H1 (cell line): Measurements from ENCODE around the gene SNX24. TPM values are rescaled to one million over a fixed set of nuclear protein-coding genes. Genes with fewer than 3 reads are reported as not detected.

Experiments
- CTCF ChIA-PET: fragments of 300-600 bp; sonication (Branson Sonifier 250); formaldehyde crosslinking; loops from one replicate; lab custom pipeline; 2021; ENCODE audit not compliant: partially characterized antibody; lab: Charles Lee
- POLR2A ChIA-PET: fragments of 300-600 bp; sonication (Branson Sonifier 250); formaldehyde crosslinking; loops from one replicate; lab custom pipeline; 2021; ENCODE audit warnings: inconsistent platforms; ENCODE audit not compliant: partially characterized antibody; lab: Charles Lee
- DNase-seq, 2 experiments: peaks; one replicate each; pipeline versions ENCODE4 v3.0.0 to v3.0.0-alpha.2; 2010 to 2022; ENCODE audit warnings: low spot score in 2 of 2, low read depth in 1 of 2, mixed read lengths in 1 of 2
- FAIRE-seq: peaks from 2 replicates; lab custom pipeline; 2011; peaks lifted over from hg19 to GRCh38; lab: Jason Lieb, UNC
- H2AFZ ChIP-seq: 2 replicates; pipeline ENCODE4 v1.8.1; 2012; ENCODE audit warnings: low read length, inconsistent platforms
- H2AK5ac ChIP-seq: 2 replicates; pipeline ENCODE4 v1.6.1; 2013; ENCODE audit warnings: low read depth, low read length
- H2BK120ac ChIP-seq: replicated peaks from 2 replicates; pipeline ENCODE3; 2013; ENCODE audit warnings: low read depth, low read length, inconsistent platforms
- H2BK12ac ChIP-seq: 2 replicates; pipeline ENCODE4 v1.6.1; 2013; ENCODE audit warnings: low read depth, low read length
- H2BK15ac ChIP-seq: 2 replicates; pipeline ENCODE4 v1.6.1; 2013; ENCODE audit warnings: low read length
- H2BK20ac ChIP-seq: 2 replicates; pipeline ENCODE4 v1.6.1; 2013; ENCODE audit warnings: low read length
- H2BK5ac ChIP-seq: 2 replicates; pipeline ENCODE4 v1.6.1; 2013; ENCODE audit warnings: low read depth, low read length
- H3K14ac ChIP-seq: 2 replicates; pipeline ENCODE4 v1.6.1; 2013; ENCODE audit warnings: inconsistent platforms; ENCODE audit not compliant: insufficient read length
- H3K18ac ChIP-seq: 2 replicates; pipeline ENCODE4 v1.6.1; 2013; ENCODE audit warnings: low read length; ENCODE audit errors: extremely low read depth
- H3K23ac ChIP-seq: 2 replicates; pipeline ENCODE4 v1.6.1; 2013; ENCODE audit warnings: inconsistent platforms; ENCODE audit not compliant: insufficient read length
- H3K23me2 ChIP-seq: 2 replicates; pipeline ENCODE4 v1.6.1; 2013; ENCODE audit warnings: low read depth, low read length
- H3K27ac ChIP-seq: 2 replicates; pipeline ENCODE4 v1.6.1; 2011; ENCODE audit warnings: low read depth, low read length, inconsistent platforms
- H3K27me3 ChIP-seq, 4 experiments: replicated peaks in 1 of 4; 1 replicate in 1 of 4; 2 replicates in 3 of 4; pipeline versions ENCODE4 v1.6.1 to v1.8.1; 2011 to 2013; ENCODE audit warnings: low read length in 3 of 4, mild to moderate bottlenecking in 3 of 4, inconsistent platforms in 2 of 4, mixed read lengths in 2 of 4, moderate library complexity in 1 of 4; ENCODE audit not compliant: control insufficient read depth in 3 of 4, insufficient read depth in 3 of 4; ENCODE audit errors: extremely low read depth in 1 of 4
- H3K36me3 ChIP-seq, 4 experiments: 2 replicates each; pipeline versions ENCODE4 v1.6.1 to v1.8.1; 2011 to 2013; ENCODE audit warnings: mild to moderate bottlenecking in 4 of 4, low read length in 3 of 4, moderate library complexity in 2 of 4, control low read depth in 1 of 4, inconsistent platforms in 1 of 4; ENCODE audit not compliant: insufficient read depth in 4 of 4, control insufficient read depth in 2 of 4
- H3K4ac ChIP-seq: replicated peaks from 2 replicates; pipeline ENCODE3; 2013; ENCODE audit warnings: low read length, low read depth, mixed read lengths, inconsistent platforms; ENCODE audit not compliant: insufficient read length
- H3K4me1 ChIP-seq, 4 experiments: replicated peaks in 1 of 4; 1 replicate in 1 of 4; 2 replicates in 3 of 4; pipeline versions ENCODE4 v1.6.1 to v1.8.1; 2011 to 2013; ENCODE audit warnings: low read length in 3 of 4, inconsistent platforms in 2 of 4, mixed read lengths in 1 of 4; ENCODE audit not compliant: insufficient read depth in 4 of 4, control insufficient read depth in 3 of 4
- H3K4me2 ChIP-seq, 2 experiments: 2 replicates each; pipeline versions ENCODE4 v1.6.1 to v1.8.1; 2011 to 2013; ENCODE audit warnings: low read depth in 2 of 2, low read length in 2 of 2, control low read depth in 1 of 2, inconsistent platforms in 1 of 2, mild to moderate bottlenecking in 1 of 2; ENCODE audit not compliant: insufficient read depth in 1 of 2
- H3K4me3 ChIP-seq, 4 experiments: fragments of 200-600, 300-600 bp in 1 of 4; sonication (generic), shearing (Covaris generic), sonication (Bioruptor Twin) in 1 of 4; 2 replicates each; pipeline versions ENCODE4 v1.5.1 to v1.8.1; 2011 to 2016; ENCODE audit warnings: low read length in 4 of 4, low read depth in 3 of 4, control low read depth in 2 of 4, inconsistent platforms in 2 of 4, mild to moderate bottlenecking in 2 of 4, mixed read lengths in 1 of 4, moderate library complexity in 1 of 4; ENCODE audit not compliant: insufficient read depth in 2 of 4; ENCODE audit errors: extremely low read depth in 1 of 4
- H3K56ac ChIP-seq: replicated peaks from 2 replicates; pipeline ENCODE3; 2013; ENCODE audit warnings: low read depth, mild to moderate bottlenecking, mixed read lengths, low read length, inconsistent platforms; ENCODE audit not compliant: insufficient read length
- H3K79me1 ChIP-seq: 2 replicates; pipeline ENCODE4 v1.6.1; 2013; ENCODE audit warnings: low read depth, low read length, control low read depth
- H3K79me2 ChIP-seq, 2 experiments: 2 replicates each; pipeline versions ENCODE4 v1.6.1 to v1.8.1; 2012 to 2013; ENCODE audit warnings: low read length in 2 of 2, mild to moderate bottlenecking in 2 of 2, inconsistent platforms in 1 of 2; ENCODE audit not compliant: insufficient read depth in 2 of 2, control insufficient read depth in 1 of 2
- H3K9ac ChIP-seq, 4 experiments: replicated peaks in 1 of 4; 1 replicate in 1 of 4; 2 replicates in 3 of 4; pipeline versions ENCODE4 v1.6.1 to v1.8.1; 2011 to 2013; ENCODE audit warnings: low read depth in 3 of 4, low read length in 3 of 4, control low read depth in 2 of 4, mild to moderate bottlenecking in 2 of 4, moderate library complexity in 2 of 4, inconsistent platforms in 1 of 4; ENCODE audit errors: extremely low read depth in 1 of 4
- H3K9me3 ChIP-seq, 2 experiments: 2 replicates each; pipeline versions ENCODE4 v1.6.1 to v1.8.1; 2012 to 2013; ENCODE audit warnings: mild to moderate bottlenecking in 2 of 2, moderate library complexity in 2 of 2, control low read depth in 1 of 2, inconsistent platforms in 1 of 2, low read depth in 1 of 2, low read length in 1 of 2, mixed read lengths in 1 of 2; ENCODE audit not compliant: insufficient read depth in 2 of 2
- H4K20me1 ChIP-seq, 2 experiments: replicated peaks in 1 of 2; 2 replicates each; pipeline versions ENCODE3 to v1.8.1; 2011 to 2013; ENCODE audit warnings: inconsistent platforms in 2 of 2, low read length in 2 of 2, mild to moderate bottlenecking in 1 of 2; ENCODE audit not compliant: insufficient read depth in 2 of 2, control insufficient read depth in 1 of 2
- H4K5ac ChIP-seq: 2 replicates; pipeline ENCODE4 v1.6.1; 2013; ENCODE audit warnings: low read length, low read depth, mixed read lengths, inconsistent platforms; ENCODE audit not compliant: insufficient read length
- H4K8ac ChIP-seq: 2 replicates; pipeline ENCODE4 v1.8.0; 2013; ENCODE audit warnings: mild to moderate bottlenecking, moderate library complexity, low read length, inconsistent platforms; ENCODE audit not compliant: insufficient read depth; ENCODE audit errors: extremely low read depth
- H4K91ac ChIP-seq: replicated peaks from 2 replicates; pipeline ENCODE3; 2013; ENCODE audit warnings: low read length, mixed read lengths, inconsistent platforms; ENCODE audit not compliant: insufficient read length
- GTF2F1 ChIP-seq: IDR thresholded peaks from 2 replicates; pipeline ENCODE4 v1.6.1; 2012; ENCODE audit warnings: low read depth, low read length, improper control_type of control experiment, borderline replicate concordance
- HDAC6 ChIP-seq: IDR thresholded peaks from one replicate; pipeline ENCODE4 v1.7.1; 2012; ENCODE audit warnings: low read depth, mild to moderate bottlenecking, inconsistent platforms, low read length, moderate library complexity
- POLR2A ChIP-seq, 2 experiments: IDR thresholded peaks; 1 replicate in 1 of 2; 2 replicates in 1 of 2; pipeline ENCODE4 v1.6.1; 2011; ENCODE audit warnings: low read depth in 2 of 2, low read length in 2 of 2, mild to moderate bottlenecking in 2 of 2; ENCODE audit errors: control extremely low read depth in 1 of 2
- RFX5 ChIP-seq: IDR thresholded peaks from 2 replicates; pipeline ENCODE4 v1.6.1; 2011; ENCODE audit warnings: low read depth, low read length, improper control_type of control experiment, borderline replicate concordance
- SAP30 ChIP-seq: fragments of 300-600 bp; sonication (generic); IDR thresholded peaks from 2 replicates; pipeline ENCODE4 v1.7.1; 2012; ENCODE audit warnings: low read length, moderate library complexity, mild to moderate bottlenecking, inconsistent platforms; ENCODE audit not compliant: insufficient read depth, insufficient replicate concordance
- SP2 ChIP-seq: IDR thresholded peaks from 2 replicates; pipeline ENCODE4 v1.6.1; 2012; ENCODE audit warnings: mild to moderate bottlenecking, low read length, inconsistent platforms
- SP4 ChIP-seq: IDR thresholded peaks from 2 replicates; pipeline ENCODE4 v1.6.1; 2012; ENCODE audit warnings: low read length, inconsistent platforms
- SRF ChIP-seq: IDR thresholded peaks from 2 replicates; pipeline ENCODE4 v1.6.1; 2011; ENCODE audit warnings: mild to moderate bottlenecking, low read depth, low read length, moderate library complexity
- WGBS, 2 experiments: shearing (Covaris generic) in 1 of 2; methylation state at CpG; one replicate each; pipeline versions ENCODE4 v1.1.6 to v1.1.7; 2013 to 2015; ENCODE audit warnings: low lambda C conversion rate in 2 of 2, mixed read lengths in 2 of 2, inconsistent platforms in 1 of 2, low coverage in 1 of 2, missing lambda C conversion rate in 1 of 2; ENCODE audit not compliant: insufficient replicate concordance in 2 of 2, insufficient coverage in 1 of 2, insufficient read length in 1 of 2; ENCODE audit errors: extremely low coverage in 1 of 2, missing lambda C conversion rate in 1 of 2; 5-methylcytosine and 5-hydroxymethylcytosine counted together
- polyA plus RNA-seq, 7 experiments: library from polyadenylated mRNA; depleted of rRNA in 3 of 7; stranded (reverse) in 5 of 7; unstranded in 2 of 7; fragments of >200 nt in 5 of 7; fragments of 200-250 nt in 2 of 7; gene quantifications; 1 replicate in 5 of 7; 2 replicates in 1 of 7; 4 replicates in 1 of 7; pipeline versions ENCODE4 v1.2.1 to v1.2.3, GENCODE V29; 2011 to 2013; ENCODE audit warnings: missing spikeins in 2 of 7, mixed read lengths in 2 of 7
- total RNA-seq: library from RNA; stranded (reverse); fragmentation: NEBNext Ultra II Directional; extraction: Animal tissue kit (Norgen Biotek cat#: 25700); gene quantifications from 2 replicates; pipeline ENCODE4 v1.2.1, GENCODE V29; 2021
- TF ChIP-seq, protein P1 (sequence below): IDR thresholded peaks from 2 replicates; pipeline ENCODE4 v1.6.1; 2012; ENCODE audit warnings: low read length, inconsistent platforms

The SNX24 gene
- total and polyA plus RNA-seq, 2 of the 8 experiments (the other 6 are each of a cell fraction or from before 2014, with no cell fraction given): 7.3 to 14.3 TPM

DNA sequence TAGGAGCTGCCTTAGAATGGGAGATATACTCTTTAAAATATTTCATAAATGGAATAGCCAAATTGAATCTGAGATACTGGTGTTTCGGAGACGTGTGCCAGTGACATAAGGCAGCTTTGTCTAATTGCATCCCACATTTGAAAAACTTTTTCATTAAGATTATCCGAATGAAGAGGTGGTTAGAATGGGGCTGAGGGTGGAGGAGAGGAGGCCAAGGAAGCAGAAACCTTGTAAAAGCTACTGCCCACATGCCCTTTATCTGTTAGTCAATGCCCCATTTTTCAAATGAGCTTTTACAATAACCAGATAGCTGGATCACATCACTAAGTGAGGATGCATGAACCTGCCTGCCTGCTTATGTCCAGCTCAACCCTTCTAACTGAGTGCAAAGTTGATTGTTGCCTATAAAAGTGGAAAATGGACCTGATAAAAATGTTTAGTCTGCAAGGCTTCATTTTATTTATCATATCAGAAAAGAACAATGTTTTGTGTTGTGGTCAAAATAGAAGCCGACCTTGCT is 34.8 kb downstream of the SNX24 start:
- Histone ChIP-seq H3K4me2 (no peak overlapping the region), H3K23ac (no peak overlapping the region), H4K20me1 (no peaks in the 10 kb centered on the region), H3K36me3 (no peaks in the 10 kb centered on the region), H3K9ac (no peak overlapping the region), H3K4ac (no peak overlapping the region), H3K23me2 (no peaks in the 10 kb centered on the region), H3K79me1 (no peaks in the 10 kb centered on the region), H2BK5ac (no peak overlapping the region), H3K79me2 (no peaks in the 10 kb centered on the region), H3K4me3 (no peak overlapping the region), H4K8ac (no peak overlapping the region), H3K27me3 (no peaks in the 10 kb centered on the region; a peak in 1 of 7 replicates), H2BK120ac (no peak overlapping the region), H4K5ac (no peak overlapping the region), H3K14ac (no peak overlapping the region), H2BK12ac (no peak overlapping the region), H2BK20ac (no peak overlapping the region), H2BK15ac (no peak overlapping the region), H3K18ac (no peak overlapping the region), H4K91ac (no peak overlapping the region), H3K9me3 (no peaks in the 10 kb centered on the region), H3K27ac (no peak overlapping the region), H3K4me1 (peaks cover 2 to 5% (median 4%) of the 10 kb centered on the region in 4 experiments; a peak in 4 of 7 replicates), H2AFZ (no peak overlapping the region), H2AK5ac (no peak overlapping the region), H3K56ac (no peak overlapping the region)
- TF ChIP-seq SP4 (no peak), SAP30 (no peak), GTF2F1 (no peak), SP2 (no peak), SRF (no peak), HDAC6 (no peak), RFX5 (no peak), POLR2A (IDR thresholded peaks at IDR 0.05; ENCODE audit: control extremely low read depth in 1 of 2, low read depth in 2 of 2, low read length in 2 of 2) (no peak)
- TF ChIP-seq, protein P1, sequence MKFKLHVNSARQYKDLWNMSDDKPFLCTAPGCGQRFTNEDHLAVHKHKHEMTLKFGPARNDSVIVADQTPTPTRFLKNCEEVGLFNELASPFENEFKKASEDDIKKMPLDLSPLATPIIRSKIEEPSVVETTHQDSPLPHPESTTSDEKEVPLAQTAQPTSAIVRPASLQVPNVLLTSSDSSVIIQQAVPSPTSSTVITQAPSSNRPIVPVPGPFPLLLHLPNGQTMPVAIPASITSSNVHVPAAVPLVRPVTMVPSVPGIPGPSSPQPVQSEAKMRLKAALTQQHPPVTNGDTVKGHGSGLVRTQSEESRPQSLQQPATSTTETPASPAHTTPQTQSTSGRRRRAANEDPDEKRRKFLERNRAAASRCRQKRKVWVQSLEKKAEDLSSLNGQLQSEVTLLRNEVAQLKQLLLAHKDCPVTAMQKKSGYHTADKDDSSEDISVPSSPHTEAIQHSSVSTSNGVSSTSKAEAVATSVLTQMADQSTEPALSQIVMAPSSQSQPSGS: no peak
- ChIA-PET CTCF (interaction anchor here (0.6 to 1.5 kb wide), 8 partner anchors 9 to 378 kb away, joined by 3 to 6 read pairs (median 3); no protein-coding TSS in a partner anchor), POLR2A (interaction anchor here (1.4 kb wide), 1 partner anchor 16 kb away, joined by 5 read pairs; no protein-coding TSS in a partner anchor)
- FAIRE-seq: no peak
- no peak for DNase-seq
- 81% methylated on average over 4 of the region's 4 CpGs; no CpG with 5 or more reads in 1 of the 2 experiments for WGBS, 2 experiments
